Glutamatergic neuron (in vitro differentiated cells): ENCODE data around the gene METTL25. TPM values are rescaled to one million over a fixed set of nuclear protein-coding genes. Genes with fewer than 3 reads are reported as not detected.

ENCODE experiments used
- DNase-seq: peaks from one replicate; pipeline ENCODE4 v3.0.0; 2022
- H3K27ac Mint-ChIP-seq: one replicate; pipeline ENCODE4 v1.8.0; 2020; ENCODE audit warnings: mild to moderate bottlenecking, mixed read lengths, inconsistent platforms; ENCODE audit not compliant: unreplicated experiment
- H3K27me3 Mint-ChIP-seq: one replicate; pipeline ENCODE4 v1.8.0; 2020; ENCODE audit warnings: mild to moderate bottlenecking, moderate library complexity, mixed read lengths, inconsistent platforms; ENCODE audit not compliant: unreplicated experiment
- H3K36me3 Mint-ChIP-seq: one replicate; pipeline ENCODE4 v1.8.0; 2020; ENCODE audit warnings: mild to moderate bottlenecking, mixed read lengths, inconsistent platforms; ENCODE audit not compliant: unreplicated experiment
- H3K4me1 Mint-ChIP-seq: one replicate; pipeline ENCODE4 v1.8.0; 2020; ENCODE audit warnings: mild to moderate bottlenecking, low read depth, mixed read lengths, inconsistent platforms; ENCODE audit not compliant: unreplicated experiment
- H3K4me3 Mint-ChIP-seq: one replicate; pipeline ENCODE4 v1.8.0; 2020; ENCODE audit warnings: mild to moderate bottlenecking, mixed read lengths, inconsistent platforms; ENCODE audit not compliant: unreplicated experiment
- H3K9me3 Mint-ChIP-seq: one replicate; pipeline ENCODE4 v1.8.0; 2020; ENCODE audit warnings: mild to moderate bottlenecking, moderate library complexity, mixed read lengths, inconsistent platforms; ENCODE audit not compliant: unreplicated experiment
- CTCF ChIP-seq: fragments of 200-600 bp; sonication (generic); IDR thresholded peaks from one replicate; pipeline ENCODE4 v1.5.0; 2021; ENCODE audit not compliant: partially characterized antibody, unreplicated experiment
- total RNA-seq: library from RNA; stranded (reverse); fragmentation: NEBNext Ultra II Directional; extraction: Animal tissue kit (Norgen Biotek cat#: 25700); gene quantifications from one replicate; pipeline ENCODE4 v1.2.1, GENCODE V29; 2021; ENCODE audit not compliant: unreplicated experiment

METTL25 gene
- total RNA-seq, 1 donor from 2014 or later, result 9.8 TPM

DNA sequence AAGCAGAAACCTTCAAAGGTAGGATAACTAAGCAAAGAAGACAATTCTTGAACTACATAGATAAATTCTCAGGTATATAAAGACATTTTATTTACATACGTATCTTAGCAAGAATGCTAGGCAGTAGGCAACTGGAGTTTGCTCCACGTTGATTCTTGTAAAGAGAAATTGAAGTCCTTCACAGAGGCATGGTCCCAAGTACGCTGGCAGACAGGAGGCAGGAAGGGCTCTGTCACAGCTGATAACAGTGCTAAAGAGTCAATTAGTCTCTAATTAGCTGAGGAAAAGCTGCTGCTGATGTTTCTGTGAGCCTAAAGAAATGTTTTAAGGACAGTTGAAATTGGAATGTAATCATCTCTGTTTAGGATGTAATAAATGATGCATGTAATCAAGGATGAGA, 146.8 kb downstream of the METTL25 start:
- Mint-ChIP-seq H3K27ac (no peak overlapping the region), H3K36me3 (no peaks in the 10 kb centered on the region), H3K9me3 (no peaks in the 10 kb centered on the region), H3K4me1 (peaks cover 4% of the 10 kb centered on the region), H3K4me3 (no peak overlapping the region), H3K27me3 (no peaks in the 10 kb centered on the region)
- no peak for DNase-seq
- TF ChIP-seq CTCF, result no peak

GRCh38 chr12:82507686-82508085, 149.4 kb downstream of the METTL25 start:
- Mint-ChIP-seq H3K4me3 (no peak overlapping the region), H3K9me3 (no peaks in the 10 kb centered on the region), H3K36me3 (no peaks in the 10 kb centered on the region), H3K27ac (no peak overlapping the region), H3K4me1 (peaks cover 7% of the 10 kb centered on the region), H3K27me3 (no peaks in the 10 kb centered on the region)
- no peak for DNase-seq
- TF ChIP-seq CTCF, result no peak

DNA sequence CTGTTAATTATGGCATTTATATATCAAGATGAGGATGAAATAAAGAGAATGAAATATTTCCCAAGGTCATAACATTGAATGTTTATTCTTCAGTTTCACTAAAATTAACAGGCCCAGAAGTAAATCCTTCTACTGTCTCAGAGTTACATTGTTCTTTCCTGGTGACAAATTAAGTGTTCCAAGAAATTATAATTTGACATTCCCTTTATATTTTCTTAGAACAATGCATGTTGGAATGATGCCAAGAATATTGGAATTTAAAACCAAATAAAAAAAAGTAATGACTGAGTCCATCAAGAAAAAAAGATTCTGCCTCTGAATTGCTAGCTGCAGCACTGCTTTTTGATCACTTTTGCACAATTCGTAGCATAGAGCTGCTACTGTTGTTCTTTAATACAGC, 152.1 kb downstream of the METTL25 start:
- Mint-ChIP-seq H3K9me3 (no peaks in the 10 kb centered on the region), H3K27me3 (no peaks in the 10 kb centered on the region), H3K4me3 (no peak overlapping the region), H3K27ac (no peak overlapping the region), H3K36me3 (no peaks in the 10 kb centered on the region), H3K4me1 (peaks cover 7% of the 10 kb centered on the region)
- DNase-seq, result no peak
- no peak for TF ChIP-seq CTCF

DNA sequence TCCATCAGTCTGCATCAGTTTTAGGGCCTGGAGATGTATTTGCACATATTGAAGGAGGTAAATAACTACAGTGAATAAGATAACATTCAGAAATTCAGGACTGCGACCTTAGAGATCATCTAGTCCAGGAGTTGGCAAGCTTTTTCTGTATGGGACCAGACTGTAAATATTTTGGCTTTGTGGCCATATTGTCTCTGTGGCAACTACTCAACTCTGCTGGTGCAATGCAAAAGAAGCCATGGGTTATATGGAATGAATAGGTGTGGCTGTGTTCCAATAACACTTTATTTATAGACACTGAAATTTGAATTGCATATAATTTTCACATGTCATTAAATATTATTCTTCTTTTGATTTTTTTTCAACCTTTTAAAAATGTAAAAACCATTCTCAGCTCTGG, 156.6 kb downstream of the METTL25 start:
- no peaks in the 10 kb centered on the region for H3K9me3 Mint-ChIP-seq
- no peaks in the 10 kb centered on the region for H3K27me3 Mint-ChIP-seq
- peaks cover 4% of the 10 kb centered on the region for H3K4me1 Mint-ChIP-seq
- TF ChIP-seq CTCF, result no peak
- no peak for DNase-seq
- H3K36me3 Mint-ChIP-seq, result no peaks in the 10 kb centered on the region
- no peak overlapping the region for H3K27ac Mint-ChIP-seq
- H3K4me3 Mint-ChIP-seq, result no peak overlapping the region

DNA sequence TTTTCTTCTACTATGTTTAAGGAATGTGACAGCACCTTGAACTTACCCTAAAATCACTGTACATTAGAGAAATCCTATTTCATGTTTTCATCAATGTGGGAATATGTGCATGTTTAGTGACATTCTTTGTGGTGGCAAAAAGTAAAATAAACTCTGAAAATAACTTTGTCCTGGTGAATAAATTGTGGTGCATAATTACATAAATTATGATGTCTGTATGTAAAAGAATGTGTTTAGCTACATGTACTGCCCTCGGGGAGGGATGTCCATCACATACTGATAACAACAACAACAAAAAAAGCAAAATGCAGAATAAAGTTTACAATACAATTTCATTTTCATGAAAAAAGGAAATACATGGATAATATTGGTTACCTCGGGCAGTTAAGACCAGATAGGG, 157.3 kb downstream of the METTL25 start:
- H3K27ac Mint-ChIP-seq, result no peak overlapping the region
- no peak for TF ChIP-seq CTCF
- DNase-seq, result no peak
- no peaks in the 10 kb centered on the region for H3K27me3 Mint-ChIP-seq
- no peaks in the 10 kb centered on the region for H3K36me3 Mint-ChIP-seq
- H3K4me3 Mint-ChIP-seq, result no peak overlapping the region
- peaks cover 3% of the 10 kb centered on the region for H3K4me1 Mint-ChIP-seq
- no peaks in the 10 kb centered on the region for H3K9me3 Mint-ChIP-seq
